Transverse colon (tissue), 4 donors: ENCODE data around the gene LCE2C.

Experiments
- CTCF ChIP-seq, 5 experiments: fragments of 200-600 bp in 3 of 5; fragments of 450-650 bp in 2 of 5; sonication (generic) in 3 of 5; IDR thresholded peaks; 1 replicate in 2 of 5; 2 replicates in 3 of 5; pipeline ENCODE4 v1.5.1; 2016 to 2017; ENCODE audit warnings: antibody characterized with exemption in 5 of 5, inconsistent platforms in 3 of 5, mild to moderate bottlenecking in 2 of 5, moderate library complexity in 1 of 5
- EP300 ChIP-seq: sonication (generic); formaldehyde crosslinking; IDR thresholded peaks from one replicate; pipeline ENCODE4 v1.6.1; 2017; ENCODE audit warnings: antibody characterized with exemption, low read depth
- POLR2A ChIP-seq: fragments of 450-650 bp; IDR thresholded peaks from one replicate; pipeline ENCODE4 v1.6.1; 2016; ENCODE audit warnings: antibody characterized with exemption, mild to moderate bottlenecking, moderate library complexity
- POLR2AphosphoS5 ChIP-seq, 3 donors: sonication (generic); formaldehyde crosslinking; IDR thresholded peaks; one replicate each; pipeline ENCODE4 v1.6.1; 2016; ENCODE audit warnings: antibody characterized with exemption in 3 of 3

- TF ChIP-seq CTCF (IDR thresholded peaks at IDR 0.05) (no peak), POLR2A (no peak), EP300 (no peak), POLR2AphosphoS5 (IDR thresholded peaks at IDR 0.05) (no peak)
These were observed 2.1 kb upstream of the LCE2C start for GRCh38 chr1:152673016-152673415.
